ENCODE data around the gene TMEM59L.
"Not testable (repeated sequence)": the region's sequence is repeated elsewhere in the genome, so short reads cannot be mapped to it uniquely, and the experiment has no call there.

The TMEM59L gene

GRCh38 chr19:18612772-18613588 is at the start of gene TMEM59L:
Gene TMEM59L (plus strand): TSS chr19:18612870. CDS start chr19:18612959, 89 bp downstream.
- no peak for DNase-seq

DNA sequence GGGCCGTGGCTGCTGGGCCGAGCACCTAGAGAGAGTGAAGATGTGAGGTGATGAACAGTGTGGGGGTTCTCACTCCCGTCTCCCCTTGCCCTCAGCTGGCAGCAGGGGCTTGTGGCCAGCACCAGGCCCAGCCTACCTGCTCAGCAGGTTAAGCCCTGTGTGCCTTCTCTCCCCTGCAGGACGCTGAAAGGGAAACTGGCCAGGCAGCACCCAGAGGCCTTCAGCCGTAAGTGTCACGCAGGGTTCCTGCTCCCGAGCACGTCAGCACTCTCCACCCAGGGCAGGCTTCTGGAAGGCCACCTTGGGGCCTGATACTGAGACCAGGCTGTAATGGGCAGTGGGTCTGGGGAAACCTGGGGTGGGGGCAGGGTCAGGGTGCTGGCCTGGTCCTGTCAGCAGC is 45.7 kb upstream of the TMEM59L start:
- no peak for DNase-seq

DNA sequence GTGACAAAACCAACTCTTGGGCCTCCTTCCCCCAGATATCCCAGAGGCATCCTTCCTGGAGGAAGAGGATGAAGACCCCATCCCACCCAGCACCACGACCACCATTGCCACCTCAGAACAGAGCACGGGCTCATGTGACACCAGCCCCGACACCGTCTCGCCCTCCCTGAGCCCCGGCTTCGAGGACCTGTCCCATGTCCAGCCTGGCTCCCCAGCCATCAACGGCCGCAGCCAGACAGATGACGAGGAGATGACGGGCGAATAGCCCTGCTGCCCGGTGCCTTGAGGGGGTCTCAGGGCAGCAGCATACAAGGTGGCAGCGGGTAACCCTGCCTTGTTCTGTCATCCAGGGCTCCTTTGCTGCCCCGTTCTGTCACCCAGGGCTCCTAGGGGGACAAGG is 44.3 kb upstream of the TMEM59L start:
- no peak for DNase-seq

DNA sequence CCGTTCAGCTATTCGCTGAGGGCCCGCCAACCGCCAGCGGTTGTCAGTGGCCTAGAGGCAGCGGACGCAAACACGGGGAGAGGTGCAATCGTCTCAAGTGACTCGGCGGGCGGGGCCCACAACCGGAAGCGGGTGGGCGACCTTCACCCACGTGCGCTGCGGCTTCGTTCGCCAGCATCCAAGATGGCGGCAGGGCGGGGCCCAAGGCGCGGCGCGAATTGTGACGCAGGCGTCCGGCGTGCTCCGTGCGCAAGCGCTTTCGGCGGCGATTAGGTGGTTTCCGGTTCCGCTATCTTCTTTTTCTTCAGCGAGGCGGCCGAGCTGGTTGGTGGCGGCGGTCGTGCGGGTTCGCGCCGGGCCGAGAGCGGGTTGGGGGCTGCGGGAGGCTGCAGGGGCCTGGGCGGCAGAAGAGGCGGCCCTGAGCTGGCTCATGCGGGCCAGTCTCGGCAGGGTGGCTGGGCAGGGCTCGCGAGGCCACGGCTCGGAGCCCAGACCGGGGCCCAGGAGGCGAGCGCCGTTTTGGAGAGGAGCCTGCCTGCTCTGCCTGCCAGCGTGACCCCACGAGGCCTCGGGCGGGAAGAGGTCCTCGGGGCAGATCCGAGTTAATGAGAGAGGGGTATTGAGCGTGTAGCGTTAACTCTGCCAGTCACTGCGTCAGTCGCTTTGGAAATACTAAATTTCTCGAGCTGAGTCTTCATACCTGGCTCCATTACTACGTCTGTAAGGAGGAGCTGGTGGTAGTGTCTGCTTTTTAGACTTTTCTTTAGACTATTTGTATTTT is 40.9 kb upstream of the TMEM59L start, which contains the start of gene UBA52:
TSS of gene UBA52 (plus strand) at position 294 of the 781 bp plus-strand sequence. CDS start 1,444 bp downstream, outside the sequence.
- DNase-seq: peak; percentile 96

- no peak for DNase-seq
Observed at GRCh38 chr19:18574691-18575291, 37.9 kb upstream of the TMEM59L start.

DNA sequence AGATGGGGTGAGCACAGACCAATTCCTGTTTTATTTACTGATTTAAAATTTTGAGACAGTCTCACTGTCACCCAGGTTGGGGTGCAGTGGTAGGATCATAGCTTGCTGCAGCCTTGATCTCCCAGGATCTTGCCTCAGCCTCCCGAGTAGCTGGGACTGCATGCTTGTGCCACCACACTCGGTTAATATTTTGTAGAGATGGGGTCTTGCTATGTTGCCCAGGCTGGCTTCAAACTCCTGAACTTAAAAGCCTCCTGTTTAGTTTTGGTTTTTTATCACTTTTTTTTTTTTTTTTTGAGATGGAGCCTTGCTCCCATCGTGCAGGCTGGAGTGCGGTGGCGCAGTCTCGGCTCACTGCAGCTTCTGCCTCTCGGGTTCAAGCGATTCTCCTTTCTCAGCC is 36.3 kb upstream of the TMEM59L start:
- DNase-seq: no peak

- DNase-seq: no peak
Observed at GRCh38 chr19:18577365-18577914, 35.2 kb upstream of the TMEM59L start.

DNA sequence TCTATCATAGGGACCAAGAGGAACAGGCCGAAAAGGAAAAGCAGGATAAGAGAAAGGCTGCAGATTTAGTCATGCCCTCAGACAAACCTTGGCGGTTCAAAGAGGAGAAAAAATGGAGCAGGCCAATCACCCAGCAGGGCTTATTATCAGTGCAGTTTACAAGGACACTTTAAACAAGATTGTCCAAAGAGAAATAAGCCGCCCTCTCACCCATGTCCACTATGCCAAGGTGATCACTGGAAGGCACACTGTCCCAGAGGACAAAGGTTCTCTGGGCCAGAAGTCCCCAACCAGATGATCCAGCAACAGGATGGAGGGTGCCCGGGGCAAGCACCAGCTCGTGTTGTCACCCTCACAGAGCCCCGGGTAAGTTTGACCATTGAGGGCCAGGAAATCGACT is 32.4 kb upstream of the TMEM59L start:
- DNase-seq: no peak

- DNase-seq: no peak
Observed at GRCh38 chr19:18586306-18586705, 26.4 kb upstream of the TMEM59L start.

DNA sequence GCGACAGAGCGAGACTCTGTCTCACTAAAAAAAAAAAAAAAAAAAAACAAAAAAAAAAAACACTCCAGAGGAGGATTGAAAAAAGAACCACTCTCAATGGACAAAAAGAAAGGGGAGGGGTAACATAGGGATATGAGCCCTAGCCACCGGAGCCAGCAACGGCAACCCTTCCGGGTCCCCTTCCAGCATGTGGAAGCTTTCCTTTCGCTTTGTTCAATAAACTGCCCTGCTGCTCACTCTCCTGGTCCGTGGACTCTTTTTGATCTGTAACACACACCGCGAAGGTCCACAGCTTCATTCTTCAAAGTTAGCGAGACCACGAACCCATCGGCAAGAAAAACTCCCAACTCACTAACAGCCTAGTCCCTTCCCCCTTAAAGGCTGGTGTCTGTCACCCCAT is 25.1 kb upstream of the TMEM59L start:
- DNase-seq: no peak

DNA sequence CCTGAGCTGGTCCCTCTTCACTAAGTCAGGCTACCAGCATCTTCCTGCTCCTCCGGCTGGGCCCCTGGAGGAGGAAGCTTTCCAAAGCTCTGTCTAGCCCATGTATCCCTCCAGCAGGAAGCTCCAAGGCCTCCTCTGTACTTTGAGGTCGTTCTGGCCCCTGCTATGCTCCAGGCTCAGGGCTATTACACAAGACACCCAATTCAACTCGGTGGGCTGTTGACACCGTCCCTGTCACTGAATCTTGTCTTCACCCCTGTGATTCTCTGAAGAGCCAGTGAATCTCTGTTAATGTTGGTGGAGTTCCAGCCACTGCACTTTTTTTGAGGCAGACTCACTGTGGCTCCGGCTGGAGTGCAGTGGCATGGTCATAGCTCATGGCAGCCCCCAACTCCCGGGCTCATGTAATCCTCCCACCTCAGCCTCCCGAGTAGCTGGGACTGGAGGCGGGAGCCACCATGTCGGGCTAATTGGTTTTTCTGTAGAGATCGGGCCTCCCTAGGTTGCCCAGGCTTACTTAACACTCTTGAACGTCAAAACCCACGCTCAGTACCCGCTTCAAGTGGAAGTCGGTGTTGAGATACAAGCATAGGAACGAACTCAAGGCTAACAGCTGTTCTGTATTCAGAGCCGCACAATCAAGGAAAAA is 24.6 kb upstream of the TMEM59L start:
- DNase-seq: no peak

GRCh38 chr19:18588611-18589379 is 23.9 kb upstream of the TMEM59L start, which contains the start of gene REX1BD:
Gene REX1BD (plus strand): TSS chr19:18588798. CDS start chr19:18588802, 4 bp downstream.
- peak; percentile 73 for DNase-seq

- DNase-seq: peak; percentile 74
Observed at GRCh38 chr19:18589380-18590272, 23.0 kb upstream of the TMEM59L start.

DNA sequence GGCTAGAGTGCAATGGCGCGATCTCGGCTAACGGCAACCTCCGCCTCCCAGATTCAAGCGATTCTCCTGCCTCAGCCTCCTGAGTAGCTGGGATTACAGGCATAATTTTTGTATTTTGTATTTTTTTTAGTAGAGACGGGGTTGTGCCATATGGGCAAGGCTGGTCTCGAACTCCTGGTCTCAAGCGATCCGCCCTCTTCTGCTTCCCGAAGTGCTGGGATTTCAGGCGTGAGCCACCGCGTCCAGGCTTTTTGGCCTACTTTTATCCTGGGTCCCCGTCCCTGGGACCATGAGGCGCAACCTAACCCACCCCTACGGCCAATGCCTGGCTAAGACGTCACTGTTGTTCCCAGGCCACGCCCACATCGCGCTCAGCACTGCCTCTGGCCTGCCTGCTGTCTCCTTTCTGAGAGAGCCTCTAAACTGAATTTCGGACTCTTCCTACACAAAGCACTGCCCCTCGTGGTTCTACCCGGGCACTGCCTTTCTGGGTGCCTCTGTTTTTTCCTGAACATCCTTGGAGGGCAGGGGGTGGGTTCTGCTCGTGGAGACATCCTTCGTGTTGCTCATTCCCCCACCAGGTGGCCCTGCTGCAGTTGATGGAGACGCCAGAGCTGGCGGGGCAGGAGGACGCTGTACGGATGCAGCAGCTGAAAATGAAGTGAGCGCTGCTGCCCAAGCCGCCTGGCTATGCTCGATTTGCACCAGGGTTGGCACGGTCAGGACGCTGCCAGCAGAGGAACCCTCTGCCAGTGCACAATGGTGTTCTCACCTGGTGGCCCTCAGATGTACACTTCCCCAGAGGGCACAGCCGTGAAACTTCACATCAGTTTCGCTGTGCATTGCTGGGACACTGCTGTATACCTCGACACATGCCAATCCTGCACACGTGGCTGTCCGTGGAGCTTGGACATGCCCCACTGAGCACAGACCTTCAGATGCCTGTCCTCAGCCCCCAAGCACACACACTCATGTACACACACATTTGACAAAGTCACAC is 22.1 kb upstream of the TMEM59L start:
- no peak for DNase-seq

DNA sequence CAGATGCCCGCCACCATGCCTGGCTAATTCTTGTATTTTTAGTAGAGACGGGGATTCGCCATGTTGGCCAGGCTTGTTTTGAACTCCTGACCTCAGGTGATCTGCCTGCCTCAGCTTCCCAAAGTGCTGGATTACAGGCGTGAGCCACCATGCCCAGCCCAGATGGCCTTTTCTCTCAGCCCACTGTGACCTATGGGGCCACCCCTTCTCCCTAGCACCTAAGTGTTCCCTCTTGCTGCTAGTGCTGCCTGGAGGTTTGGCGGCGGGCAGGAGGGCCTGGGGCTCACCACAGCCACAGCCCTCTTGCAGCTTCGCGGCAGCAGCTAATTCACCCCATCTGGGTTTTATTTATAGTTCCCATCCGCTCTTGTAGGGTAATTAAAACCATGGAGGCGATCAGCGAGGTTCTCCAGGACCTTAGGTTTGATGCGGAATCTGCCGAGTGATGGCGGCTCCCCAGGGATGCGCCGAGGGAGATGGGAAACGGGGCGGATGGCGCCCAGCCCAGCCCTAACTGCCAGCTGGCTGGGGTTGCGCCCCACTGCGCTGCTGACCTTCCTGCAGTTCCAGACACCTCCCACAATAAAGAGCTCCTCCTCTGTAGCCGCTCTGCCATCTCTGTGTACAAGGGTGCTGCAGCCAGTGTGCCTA is 20.8 kb upstream of the TMEM59L start:
- no peak for DNase-seq

- DNase-seq: not testable (repeated sequence)
Observed at GRCh38 chr19:18592732-18593131, 19.9 kb upstream of the TMEM59L start.

- DNase-seq: no peak
Observed at GRCh38 chr19:18593367-18594095, 19.1 kb upstream of the TMEM59L start.
